HepG2 (cell line): Measurements from ENCODE around the gene PTGIS. TPM values are rescaled to one million over a fixed set of nuclear protein-coding genes. Genes with fewer than 3 reads are reported as not detected.

Experiments used
- BHLHE40 ChIP-seq: IDR thresholded peaks from 2 replicates; pipeline ENCODE4 v1.6.1; 2011; ENCODE audit warnings: low read length, improper control_type of control experiment
- CBX5 ChIP-seq: sonication (generic); formaldehyde crosslinking; IDR thresholded peaks from 2 replicates; pipeline ENCODE4 v1.4.0; 2020; ENCODE audit warnings: missing genetic modification reagents, borderline replicate concordance
- CHD2 ChIP-seq: IDR thresholded peaks from 2 replicates; pipeline ENCODE4 v1.6.1; 2011; ENCODE audit warnings: low read depth, low read length, improper control_type of control experiment
- HOXA9 ChIP-seq: sonication (generic); formaldehyde crosslinking; IDR thresholded peaks from 2 replicates; pipeline ENCODE4 v1.8.1; 2022; ENCODE audit warnings: missing genetic modification reagents, mild to moderate bottlenecking, moderate library complexity, borderline replicate concordance
- ISL2 ChIP-seq: sonication (generic); formaldehyde crosslinking; IDR thresholded peaks from 2 replicates; pipeline ENCODE4 v1.5.0; 2020; ENCODE audit warnings: missing genetic modification reagents
- MBD4 ChIP-seq: IDR thresholded peaks from 2 replicates; pipeline ENCODE4 v1.6.1; 2012; ENCODE audit warnings: low read length, inconsistent platforms, borderline replicate concordance
- NFKBIZ ChIP-seq: IDR thresholded peaks from 2 replicates; pipeline ENCODE4 v1.6.1; 2018; ENCODE audit warnings: missing genetic modification reagents, missing compliant biosample characterization
- SP2 ChIP-seq: sonication (generic); formaldehyde crosslinking; IDR thresholded peaks from 2 replicates; pipeline ENCODE4 v1.5.1; 2020; ENCODE audit warnings: mild to moderate bottlenecking, missing genetic modification reagents
- SSRP1 ChIP-seq: IDR thresholded peaks from 2 replicates; pipeline ENCODE4 v1.6.1; 2016; ENCODE audit warnings: control low read depth
- TBP ChIP-seq: sonication (generic); formaldehyde crosslinking; IDR thresholded peaks from 2 replicates; pipeline ENCODE4 v1.5.0; 2020; ENCODE audit warnings: missing genetic modification reagents
- TBX2 ChIP-seq: sonication (generic); formaldehyde crosslinking; IDR thresholded peaks from 2 replicates; pipeline ENCODE4 v1.5.0; 2020; ENCODE audit warnings: missing genetic modification reagents, mild to moderate bottlenecking, borderline replicate concordance
- TP53 ChIP-seq: sonication (generic); formaldehyde crosslinking; conservative IDR thresholded peaks from 2 replicates; pipeline ENCODE4 v1.4.0; 2020; ENCODE audit warnings: missing genetic modification reagents
- U2AF2 ChIP-seq: fragments of 200-400 bp; formaldehyde crosslinking; IDR thresholded peaks from 2 replicates; pipeline ENCODE4 v1.6.1; 2017; ENCODE audit warnings: low read depth, mild to moderate bottlenecking, low read length
- ZFAT ChIP-seq: sonication (generic); formaldehyde crosslinking; conservative IDR thresholded peaks from 2 replicates; pipeline ENCODE4 v1.8.1; 2023; ENCODE audit warnings: missing genetic modification reagents, inconsistent platforms
- ZNF333 ChIP-seq: sonication (generic); formaldehyde crosslinking; IDR thresholded peaks from 2 replicates; pipeline ENCODE4 v1.4.0; 2020; ENCODE audit warnings: mild to moderate bottlenecking, missing genetic modification reagents, borderline replicate concordance
- ZNF501 ChIP-seq: sonication (generic); formaldehyde crosslinking; IDR thresholded peaks from 2 replicates; pipeline ENCODE4 v1.5.1; 2020; ENCODE audit warnings: mild to moderate bottlenecking, moderate library complexity, missing genetic modification reagents
- ZNF780A ChIP-seq: sonication (generic); formaldehyde crosslinking; IDR thresholded peaks from 2 replicates; pipeline ENCODE4 v1.8.0; 2022; ENCODE audit warnings: mild to moderate bottlenecking, missing genetic modification reagents, moderate library complexity
- polyA plus RNA-seq, 8 experiments: library from polyadenylated mRNA; depleted of rRNA in 3 of 8; stranded (reverse) in 7 of 8; unstranded in 1 of 8; fragments of >200 nt; fragmentation: Illumina TruSeq in 4 of 8; extraction: Trizol in 4 of 8; gene quantifications; 2 replicates each; pipeline versions ENCODE4 v1.2.1 to v1.2.3, GENCODE V29; 2011 to 2016; ENCODE audit warnings: low read depth in 4 of 8, missing spikeins in 1 of 8, mixed read lengths in 1 of 8; ENCODE audit not compliant: insufficient read depth in 1 of 8
- total RNA-seq, 5 experiments: library from RNA; depleted of rRNA; stranded (reverse); fragments of >200 nt; fragmentation: Illumina TruSeq; extraction: Trizol; gene quantifications; 2 replicates each; pipeline ENCODE4 v1.2.3, GENCODE V29; 2016; ENCODE audit warnings: low read depth in 1 of 5
- TF ChIP-seq, protein P1 (sequence below): sonication (generic); formaldehyde crosslinking; IDR thresholded peaks from 2 replicates; pipeline ENCODE4 v1.4.0; 2020; ENCODE audit warnings: missing genetic modification reagents, borderline replicate concordance
- TF ChIP-seq, protein P2 (sequence below): sonication (generic); formaldehyde crosslinking; IDR thresholded peaks from 2 replicates; pipeline ENCODE4 v1.5.0; 2020; ENCODE audit warnings: missing genetic modification reagents, mild to moderate bottlenecking, borderline replicate concordance
- TF ChIP-seq, protein P3 (sequence below), 2 experiments: sonication (generic) in 1 of 2; formaldehyde crosslinking in 1 of 2; IDR thresholded peaks; 2 replicates each; pipeline versions ENCODE4 v1.5.1 to v1.6.1; 2011 to 2020; ENCODE audit warnings: borderline replicate concordance in 1 of 2, low read depth in 1 of 2, low read length in 1 of 2, mild to moderate bottlenecking in 1 of 2, missing genetic modification reagents in 1 of 2, moderate library complexity in 1 of 2
- TF ChIP-seq, protein P4 (sequence below): sonication (generic); formaldehyde crosslinking; IDR thresholded peaks from 2 replicates; pipeline ENCODE4 v1.8.0; 2022; ENCODE audit warnings: mild to moderate bottlenecking, missing genetic modification reagents, moderate library complexity

PTGIS gene
- total and polyA plus RNA-seq, 2 of the 13 experiments (the other 11 are each of a cell fraction or from before 2014, with no cell fraction given), result not detected

GRCh38 chr20:49583669-49584417 is 15.9 kb upstream of the PTGIS start (continued):
- TF ChIP-seq SP2 (CRISPR knock-in tag), result no peak
- peak; percentile 87 for TF ChIP-seq CBX5 (CRISPR knock-in tag)
- TF ChIP-seq ISL2, result peak; percentile 66; the same call in 1 of the 2 replicates
- no peak; the same call in 1 of the 2 replicates for TF ChIP-seq TP53 (CRISPR knock-in tag)
- TF ChIP-seq ZFAT (CRISPR knock-in tag), result no peak
- TF ChIP-seq MBD4, result no peak
- peak; percentile 88; the same call in 1 of the 2 replicates for TF ChIP-seq NFKBIZ (CRISPR knock-in tag)
- no peak; the same call in 1 of the 2 replicates for TF ChIP-seq CHD2
- TF ChIP-seq, protein P1, sequence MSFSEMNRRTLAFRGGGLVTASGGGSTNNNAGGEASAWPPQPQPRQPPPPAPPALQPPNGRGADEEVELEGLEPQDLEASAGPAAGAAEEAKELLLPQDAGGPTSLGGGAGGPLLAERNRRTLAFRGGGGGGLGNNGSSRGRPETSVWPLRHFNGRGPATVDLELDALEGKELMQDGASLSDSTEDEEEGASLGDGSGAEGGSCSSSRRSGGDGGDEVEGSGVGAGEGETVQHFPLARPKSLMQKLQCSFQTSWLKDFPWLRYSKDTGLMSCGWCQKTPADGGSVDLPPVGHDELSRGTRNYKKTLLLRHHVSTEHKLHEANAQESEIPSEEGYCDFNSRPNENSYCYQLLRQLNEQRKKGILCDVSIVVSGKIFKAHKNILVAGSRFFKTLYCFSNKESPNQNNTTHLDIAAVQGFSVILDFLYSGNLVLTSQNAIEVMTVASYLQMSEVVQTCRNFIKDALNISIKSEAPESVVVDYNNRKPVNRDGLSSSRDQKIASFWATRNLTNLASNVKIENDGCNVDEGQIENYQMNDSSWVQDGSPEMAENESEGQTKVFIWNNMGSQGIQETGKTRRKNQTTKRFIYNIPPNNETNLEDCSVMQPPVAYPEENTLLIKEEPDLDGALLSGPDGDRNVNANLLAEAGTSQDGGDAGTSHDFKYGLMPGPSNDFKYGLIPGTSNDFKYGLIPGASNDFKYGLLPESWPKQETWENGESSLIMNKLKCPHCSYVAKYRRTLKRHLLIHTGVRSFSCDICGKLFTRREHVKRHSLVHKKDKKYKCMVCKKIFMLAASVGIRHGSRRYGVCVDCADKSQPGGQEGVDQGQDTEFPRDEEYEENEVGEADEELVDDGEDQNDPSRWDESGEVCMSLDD (CRISPR knock-in tag), result no peak
- TF ChIP-seq BHLHE40, result peak; percentile 78
- peak; percentile 90 for TF ChIP-seq SSRP1 (CRISPR knock-in tag)
- TF ChIP-seq, protein P2, sequence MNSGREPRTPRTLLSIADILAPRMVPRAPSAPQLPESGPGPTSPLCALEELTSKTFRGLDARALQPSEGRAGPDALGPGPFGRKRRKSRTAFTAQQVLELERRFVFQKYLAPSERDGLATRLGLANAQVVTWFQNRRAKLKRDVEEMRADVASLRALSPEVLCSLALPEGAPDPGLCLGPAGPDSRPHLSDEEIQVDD (CRISPR knock-in tag), result peak; percentile 83; the same call in 1 of the 2 replicates
- TF ChIP-seq ZNF780A (CRISPR knock-in tag), result peak; percentile 91; the same call in 1 of the 2 replicates
- TF ChIP-seq ZNF501 (CRISPR knock-in tag), result peak; percentile 99
- TF ChIP-seq, protein P3, sequence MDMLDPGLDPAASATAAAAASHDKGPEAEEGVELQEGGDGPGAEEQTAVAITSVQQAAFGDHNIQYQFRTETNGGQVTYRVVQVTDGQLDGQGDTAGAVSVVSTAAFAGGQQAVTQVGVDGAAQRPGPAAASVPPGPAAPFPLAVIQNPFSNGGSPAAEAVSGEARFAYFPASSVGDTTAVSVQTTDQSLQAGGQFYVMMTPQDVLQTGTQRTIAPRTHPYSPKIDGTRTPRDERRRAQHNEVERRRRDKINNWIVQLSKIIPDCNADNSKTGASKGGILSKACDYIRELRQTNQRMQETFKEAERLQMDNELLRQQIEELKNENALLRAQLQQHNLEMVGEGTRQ (IDR thresholded peaks at IDR 0.05; ENCODE audit: low read depth, low read length), result peak; percentile 93
- TF ChIP-seq, protein P3 (CRISPR knock-in tag; IDR thresholded peaks at IDR 0.05; ENCODE audit: borderline replicate concordance), result peak; percentile 97
- TF ChIP-seq TBP, result no peak
- peak; percentile 99 for TF ChIP-seq TBX2 (CRISPR knock-in tag)
- TF ChIP-seq ZNF333 (CRISPR knock-in tag), result 0 out of 2 replicates have a peak, but pooled peaks have one; percentile 64
- no peak for TF ChIP-seq U2AF2
- TF ChIP-seq, protein P4, sequence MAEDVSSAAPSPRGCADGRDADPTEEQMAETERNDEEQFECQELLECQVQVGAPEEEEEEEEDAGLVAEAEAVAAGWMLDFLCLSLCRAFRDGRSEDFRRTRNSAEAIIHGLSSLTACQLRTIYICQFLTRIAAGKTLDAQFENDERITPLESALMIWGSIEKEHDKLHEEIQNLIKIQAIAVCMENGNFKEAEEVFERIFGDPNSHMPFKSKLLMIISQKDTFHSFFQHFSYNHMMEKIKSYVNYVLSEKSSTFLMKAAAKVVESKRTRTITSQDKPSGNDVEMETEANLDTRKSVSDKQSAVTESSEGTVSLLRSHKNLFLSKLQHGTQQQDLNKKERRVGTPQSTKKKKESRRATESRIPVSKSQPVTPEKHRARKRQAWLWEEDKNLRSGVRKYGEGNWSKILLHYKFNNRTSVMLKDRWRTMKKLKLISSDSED (CRISPR knock-in tag), result no peak
- TF ChIP-seq HOXA9 (CRISPR knock-in tag), result no peak
